A673 (cell line): ENCODE results near the gene ATCAY.

Experiments used
- EZH2 ChIP-seq: fragments of 200-600 bp; sonication (generic); IDR thresholded peaks from 2 replicates; pipeline ENCODE4 v1.6.1; 2017; ENCODE audit warnings: borderline replicate concordance, low read depth, mild to moderate bottlenecking, mixed read lengths, antibody characterized with exemption, low read length; ENCODE audit not compliant: poor library complexity, severe bottlenecking
- TF ChIP-seq, protein P1 (sequence below): fragments of 300-800, 200-600 bp; sonication (generic); conservative IDR thresholded peaks from 2 replicates; pipeline ENCODE4 v1.5.1; 2017; ENCODE audit warnings: low read depth, mild to moderate bottlenecking, antibody characterized with exemption, low read length, moderate library complexity, mixed read lengths

DNA sequence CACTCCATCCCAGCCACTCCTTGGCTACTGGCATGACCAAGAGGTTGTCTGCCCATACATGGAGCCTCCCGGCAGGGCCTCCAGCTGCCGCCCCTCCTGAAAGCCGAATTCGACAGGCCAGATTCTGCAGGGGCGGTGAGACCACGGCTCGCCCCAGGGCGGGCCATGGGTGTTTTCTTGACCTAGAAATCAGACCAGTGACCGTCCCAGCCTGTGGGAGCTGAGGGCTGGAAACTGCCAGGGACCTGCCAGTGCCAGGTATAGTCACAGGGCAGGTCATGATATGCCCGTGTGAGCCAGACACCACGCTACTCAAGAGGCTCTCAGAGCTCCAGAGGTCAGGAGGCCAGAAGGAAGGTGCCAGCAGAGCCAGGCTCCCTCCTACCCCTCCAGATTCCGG lies 73.6 kb downstream of the ATCAY start:
- TF ChIP-seq, protein P1, sequence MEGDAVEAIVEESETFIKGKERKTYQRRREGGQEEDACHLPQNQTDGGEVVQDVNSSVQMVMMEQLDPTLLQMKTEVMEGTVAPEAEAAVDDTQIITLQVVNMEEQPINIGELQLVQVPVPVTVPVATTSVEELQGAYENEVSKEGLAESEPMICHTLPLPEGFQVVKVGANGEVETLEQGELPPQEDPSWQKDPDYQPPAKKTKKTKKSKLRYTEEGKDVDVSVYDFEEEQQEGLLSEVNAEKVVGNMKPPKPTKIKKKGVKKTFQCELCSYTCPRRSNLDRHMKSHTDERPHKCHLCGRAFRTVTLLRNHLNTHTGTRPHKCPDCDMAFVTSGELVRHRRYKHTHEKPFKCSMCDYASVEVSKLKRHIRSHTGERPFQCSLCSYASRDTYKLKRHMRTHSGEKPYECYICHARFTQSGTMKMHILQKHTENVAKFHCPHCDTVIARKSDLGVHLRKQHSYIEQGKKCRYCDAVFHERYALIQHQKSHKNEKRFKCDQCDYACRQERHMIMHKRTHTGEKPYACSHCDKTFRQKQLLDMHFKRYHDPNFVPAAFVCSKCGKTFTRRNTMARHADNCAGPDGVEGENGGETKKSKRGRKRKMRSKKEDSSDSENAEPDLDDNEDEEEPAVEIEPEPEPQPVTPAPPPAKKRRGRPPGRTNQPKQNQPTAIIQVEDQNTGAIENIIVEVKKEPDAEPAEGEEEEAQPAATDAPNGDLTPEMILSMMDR = no peak
- TF ChIP-seq EZH2 = no peak
